K562 (cell line): ENCODE data around the gene MARVELD1. TPM values are rescaled to one million over a fixed set of nuclear protein-coding genes. Genes with fewer than 3 reads are reported as not detected.
A peak's percentile ranks its signal among the peaks of the same experiment; 100 is the strongest.

ENCODE experiments used
- ATAC-seq: fragments of 200-7000 bp; cut with Tn5 transposase; 3 replicates; pipeline ENCODE4 v1.9.1; 2020; ENCODE audit warnings: moderate library complexity
- BruUV-seq: library from RNA; stranded (reverse); fragments of 400-500 nt; replicated peaks from 2 replicates; lab custom pipeline; 2021; lab: Mats Ljungman, UMichigan
- CTCF ChIA-PET: fragments of 300-600 bp; formaldehyde crosslinking; extraction: SDS; loops from one replicate; lab custom pipeline; 2021; ENCODE audit warnings: low intra/inter-chr PET ratio; lab: Yijun Ruan, JAX
- POLR2A ChIA-PET: fragments of 300-600, 350-650 bp; sonication (Branson Sonifier 250); formaldehyde crosslinking; extraction: SDS; loops from one replicate; lab custom pipeline; 2021; ENCODE audit warnings: antibody characterized with exemption, inconsistent platforms; lab: Yijun Ruan, JAX
- DNase-seq, 4 experiments: peaks; one replicate each; pipeline versions ENCODE4 v3.0.0 to v3.0.0-alpha.2; 2011 to 2018; ENCODE audit warnings: low spot score in 3 of 4, mixed read lengths in 3 of 4; ENCODE audit errors: extremely low read depth in 1 of 4
- FAIRE-seq: peaks from 2 replicates; lab custom pipeline; 2011; peaks lifted over from hg19 to GRCh38; lab: Jason Lieb, UNC
- H2AFZ ChIP-seq: 2 replicates; pipeline ENCODE4 v1.6.0; 2011; ENCODE audit warnings: low read depth, low read length, control low read depth, inconsistent platforms
- H3K27ac ChIP-seq: fragments of 200-600 bp; 3 replicates; pipeline ENCODE4 v1.8.0; 2011; ENCODE audit warnings: low read depth, mild to moderate bottlenecking, control low read depth, inconsistent platforms, low read length, moderate library complexity, mixed read lengths; ENCODE audit errors: extremely low read depth
- H3K27me3 ChIP-seq, 2 experiments: fragments of 300-600 bp in 1 of 2; 2 replicates in 1 of 2; 3 replicates in 1 of 2; pipeline versions ENCODE4 v1.6.0 to v1.8.0; 2011; ENCODE audit warnings: inconsistent platforms in 2 of 2, low read length in 2 of 2, mild to moderate bottlenecking in 1 of 2, mixed read lengths in 1 of 2, moderate library complexity in 1 of 2; ENCODE audit not compliant: control insufficient read depth in 2 of 2, insufficient read depth in 2 of 2
- H3K36me3 ChIP-seq: fragments of 300-600 bp; 3 replicates; pipeline ENCODE4 v1.8.0; 2011; ENCODE audit warnings: mild to moderate bottlenecking, low read length, inconsistent platforms; ENCODE audit not compliant: control insufficient read depth, insufficient read depth
- H3K4me1 ChIP-seq, 2 experiments: fragments of 200-600 bp in 1 of 2; replicated peaks in 1 of 2; 2 replicates in 1 of 2; 3 replicates in 1 of 2; pipeline versions ENCODE4 v1.5.1 to v1.8.0; 2011; ENCODE audit warnings: inconsistent platforms in 2 of 2, low read length in 2 of 2, mild to moderate bottlenecking in 1 of 2, mixed read lengths in 1 of 2, moderate library complexity in 1 of 2; ENCODE audit not compliant: control insufficient read depth in 2 of 2, insufficient read depth in 2 of 2
- H3K4me2 ChIP-seq: 2 replicates; pipeline ENCODE4 v1.6.1; 2011; ENCODE audit warnings: low read length, control low read depth, inconsistent platforms, mixed read lengths; ENCODE audit not compliant: insufficient read depth
- H3K4me3 ChIP-seq: fragments of 200-600 bp; sonication (generic), shearing (Covaris generic); 2 replicates; pipeline ENCODE4 v1.5.1; 2016; ENCODE audit warnings: control low read depth, inconsistent platforms
- H3K79me2 ChIP-seq: fragments of 200-600 bp; 3 replicates; pipeline ENCODE4 v1.8.0; 2011; ENCODE audit warnings: low read length, inconsistent platforms; ENCODE audit not compliant: control insufficient read depth, insufficient read depth
- H3K9ac ChIP-seq, 2 experiments: 2 replicates each; pipeline versions ENCODE4 v1.6.0 to v1.6.1; 2011; ENCODE audit warnings: low read depth in 2 of 2, low read length in 2 of 2, control low read depth in 1 of 2, inconsistent platforms in 1 of 2, mild to moderate bottlenecking in 1 of 2, mixed read lengths in 1 of 2; ENCODE audit not compliant: insufficient read depth in 1 of 2
- H3K9me1 ChIP-seq: one replicate; pipeline ENCODE4 v1.6.0; 2011; ENCODE audit warnings: inconsistent platforms, mild to moderate bottlenecking, low read length, moderate library complexity; ENCODE audit not compliant: control insufficient read depth, insufficient read depth
- H3K9me3 ChIP-seq: replicated peaks from 2 replicates; pipeline ENCODE4 v1.5.1; 2011; ENCODE audit warnings: low read depth, low read length, inconsistent platforms; ENCODE audit not compliant: control insufficient read depth, insufficient read depth
- H4K20me1 ChIP-seq: replicated peaks from 2 replicates; pipeline ENCODE4 v1.6.1; 2011; ENCODE audit warnings: low read length, inconsistent platforms, mixed read lengths; ENCODE audit not compliant: control insufficient read depth, insufficient read depth
- ESRRA ChIP-seq: fragments of 450-650 bp; IDR thresholded peaks from 2 replicates; pipeline ENCODE4 v1.6.1; 2014; ENCODE audit warnings: low read depth, mild to moderate bottlenecking, moderate library complexity, borderline replicate concordance
- FOXM1 ChIP-seq, 2 experiments: fragments of 450-650 bp in 1 of 2; sonication (generic) in 1 of 2; formaldehyde crosslinking in 1 of 2; IDR thresholded peaks; 2 replicates each; pipeline versions ENCODE4 v1.6.1 to v1.9.0; 2017 to 2022; ENCODE audit warnings: low read depth in 2 of 2, mild to moderate bottlenecking in 2 of 2, missing genetic modification reagents in 1 of 2, moderate library complexity in 1 of 2
- KHSRP ChIP-seq: fragments of 450-650 bp; IDR thresholded peaks from 2 replicates; pipeline ENCODE4 v1.6.1; 2017
- MTA3 ChIP-seq: fragments of 450-650 bp; formaldehyde crosslinking; IDR thresholded peaks from 2 replicates; pipeline ENCODE4 v1.6.1; 2017; ENCODE audit warnings: mild to moderate bottlenecking, borderline replicate concordance
- RBM39 ChIP-seq: fragments of 200-400 bp; formaldehyde crosslinking; optimal IDR thresholded peaks from 2 replicates; pipeline ENCODE3; 2018; ENCODE audit warnings: low read depth, low read length
- ZNF232 ChIP-seq: sonication (generic); formaldehyde crosslinking; IDR thresholded peaks from 2 replicates; pipeline ENCODE4 v1.8.0; 2022; ENCODE audit warnings: mild to moderate bottlenecking, missing genetic modification reagents
- WGBS: fragments of 100-300 bp; shearing (Covaris generic); methylation state at CpG from one replicate; pipeline ENCODE4 v1.1.6; 2016; ENCODE audit warnings: low coverage, mixed read lengths; ENCODE audit not compliant: insufficient coverage; ENCODE audit errors: missing lambda C conversion rate; 5-methylcytosine and 5-hydroxymethylcytosine counted together
- in situ Hi-C: fragments of 300-500 bp; cut with MboI; formaldehyde crosslinking; loops from 4 replicates; pipeline ENCODE4 v1.15.0; 2018; ENCODE audit warnings: inconsistent platforms, mixed read lengths
- intact Hi-C: fragments of 100-400 bp; cut with micrococcal nuclease; formaldehyde crosslinking; loops from 2 replicates; pipeline ENCODE4 v1.14.2; 2022
- polyA plus RNA-seq, 8 experiments: library from polyadenylated mRNA; depleted of rRNA in 4 of 8; stranded (reverse) in 5 of 8; unstranded in 3 of 8; fragments of >200 nt; fragmentation: Nextera tagmentation in 2 of 8; fragmentation: Illumina TruSeq in 1 of 8; extraction: Ambion mirVana in 2 of 8; extraction: Trizol in 1 of 8; gene quantifications; 2 replicates each; pipeline versions ENCODE4 v1.2.1 to v1.2.3, GENCODE V29; 2011 to 2014; ENCODE audit warnings: inconsistent platforms in 1 of 8, missing spikeins in 1 of 8
- total RNA-seq, 7 experiments: library from RNA; depleted of rRNA in 6 of 7; stranded (reverse); fragments of >200 nt in 6 of 7; fragmentation: Illumina TruSeq in 2 of 7; extraction: Trizol in 2 of 7; gene quantifications; 2 replicates each; pipeline versions ENCODE4 v1.2.1 to v1.2.3, GENCODE V29; 2011 to 2021; ENCODE audit warnings: low replicate concordance in 1 of 7

The MARVELD1 gene
- total and polyA plus RNA-seq, 9 of the 15 experiments (the other 6 are each of a cell fraction or from before 2014, with no cell fraction given) = 2.7 to 12.5 (median 5.3) TPM

- Histone ChIP-seq H3K36me3 (no peaks in the 10 kb centered on the region), H3K4me2 (peak overlapping the region; percentile 89), H3K27ac (peak overlapping the region; percentile 2; the same call in 1 of the 3 replicates), H3K4me1 (peaks cover 36 to 52% of the 10 kb centered on the region in 2 experiments; a peak in 4 of 5 replicates), H3K9ac (peak overlapping the region in 1 of 2 experiments; percentile 87; a peak in 1 of 4 replicates), H4K20me1 (no peaks in the 10 kb centered on the region; the same call in 1 of the 2 replicates), H3K27me3 (no peaks in the 10 kb centered on the region), H3K4me3 (0 out of 2 replicates have a peak overlapping the region, but pooled peaks have one; percentile 56), H3K9me1 (no peaks in the 10 kb centered on the region), H2AFZ (no peak overlapping the region), H3K79me2 (peaks cover 32% of the 10 kb centered on the region), H3K9me3 (no peaks in the 10 kb centered on the region)
- FAIRE-seq (peak; percentile 35), DNase-seq (no peak), ATAC-seq (no peak)
- TF ChIP-seq FOXM1 (IDR thresholded peaks at IDR 0.05; ENCODE audit: low read depth) (no peak), FOXM1 (CRISPR knock-in tag; IDR thresholded peaks at IDR 0.05; ENCODE audit: low read depth) (no peak), RBM39 (no peak), MTA3 (no peak), ZNF232 (no peak), KHSRP (no peak), ESRRA (no peak)
- WGBS = 59% methylated on average over 5 of the region's 5 CpGs
- in situ Hi-C loops = no loop called here
- BruUV-seq = no TSS peak
- POLR2A ChIA-PET = no interaction called here
- intact Hi-C loops = loop anchor here (10.0 kb wide), 1 partner anchor 110 kb away; the partner anchor contains the start of gene ANKRD2
- CTCF ChIA-PET = no interaction called here
Measured at GRCh38 chr10:97684866-97685394, 28.6 kb upstream of the MARVELD1 start.
